HG02870 (cell line): ENCODE measurements around the gene ZYX.
"Not testable (repeated sequence)": the region's sequence is repeated elsewhere in the genome, so short reads cannot be mapped to it uniquely, and the experiment has no call there.

Source experiments
- ATAC-seq: cut with Tn5 transposase; IDR thresholded peaks from one replicate; pipeline ENCODE4 v1.9.1; 2021; ENCODE audit warnings: mild to moderate bottlenecking, moderate library complexity; ENCODE audit not compliant: unreplicated experiment

ZYX gene

DNA sequence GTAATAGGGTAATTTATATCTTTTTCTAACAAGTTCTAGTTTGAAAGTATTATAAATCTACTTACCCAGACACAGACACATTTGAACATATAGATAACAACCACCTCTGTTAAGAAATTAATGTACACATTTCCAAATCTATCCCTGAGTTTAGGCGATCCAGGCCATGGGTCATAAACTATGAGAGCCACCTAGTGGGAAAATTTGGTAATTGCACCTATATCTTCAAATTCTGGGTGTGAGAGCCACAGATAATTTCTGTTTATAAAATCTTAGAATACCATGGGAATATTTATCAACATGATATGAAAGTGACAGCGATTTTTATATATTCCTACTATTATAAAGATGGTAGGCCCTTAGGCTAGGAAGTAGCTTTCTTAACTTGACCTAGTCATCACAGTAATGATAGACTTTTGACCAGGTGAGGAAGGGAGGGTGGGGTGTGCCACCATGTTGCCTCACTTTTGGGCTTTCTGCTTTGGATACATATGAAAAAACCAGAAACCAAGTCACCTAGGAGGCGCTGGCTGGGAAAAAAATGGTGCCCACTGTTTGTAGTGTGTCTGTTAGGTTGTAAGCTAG lies 35.5 kb downstream of the ZYX start:
- ATAC-seq, result no peak

DNA sequence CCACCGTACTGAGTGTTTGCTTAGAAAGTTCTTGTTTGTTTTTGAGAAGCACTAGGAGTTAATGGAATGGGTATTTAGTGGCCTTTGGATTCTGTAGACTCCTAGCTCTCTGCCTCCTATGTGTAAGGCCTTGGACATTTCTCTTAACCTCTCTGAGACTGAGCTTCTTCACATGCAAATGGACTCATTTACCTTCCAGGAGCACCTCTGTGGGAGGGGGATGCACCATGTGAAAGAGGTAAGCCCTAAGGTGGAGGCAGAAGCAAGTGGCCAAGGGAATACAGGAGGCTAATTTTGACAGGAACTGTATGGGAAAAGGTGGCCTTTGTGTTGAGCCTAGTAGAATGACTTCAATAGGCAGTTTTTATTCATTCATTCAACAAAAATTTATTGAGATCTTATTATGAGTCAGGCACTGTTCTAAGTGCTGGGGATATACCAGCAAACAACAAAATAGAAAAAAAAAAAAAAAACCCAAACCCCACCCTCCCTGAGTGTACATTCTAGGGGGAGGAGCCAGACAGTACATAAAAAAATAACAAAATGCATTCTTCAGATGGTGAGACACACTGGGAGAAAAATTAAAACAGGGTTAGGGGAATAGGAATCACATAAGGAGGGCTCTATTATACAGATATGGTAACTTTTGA lies 36.7 kb downstream of the ZYX start:
- ATAC-seq, result no peak

- no peak for ATAC-seq
These were observed 37.7 kb downstream of the ZYX start for GRCh38 chr7:143418681-143419458.

DNA sequence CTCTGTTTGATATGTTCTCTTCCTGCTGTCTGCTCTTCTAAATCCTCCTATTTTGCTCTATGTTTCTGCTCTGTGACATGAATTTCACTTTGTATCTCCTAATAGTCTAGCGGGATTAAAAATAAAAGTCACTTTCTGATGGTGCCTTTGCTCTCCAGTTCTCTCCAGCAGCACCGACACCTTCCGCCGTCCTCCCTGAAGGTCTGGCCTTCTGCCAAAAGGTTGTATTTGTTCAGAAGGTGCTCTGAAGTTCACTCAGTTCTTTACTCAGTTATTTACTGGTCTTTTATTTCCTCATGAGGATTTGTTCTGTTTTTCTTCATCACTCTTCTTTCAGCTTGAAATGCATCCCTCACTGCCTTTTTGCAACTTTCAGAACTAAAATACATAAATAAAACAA lies 38.7 kb downstream of the ZYX start:
- no peak for ATAC-seq

GRCh38 chr7:143420624-143421023 lies 39.5 kb downstream of the ZYX start:
- ATAC-seq, result not testable (repeated sequence)

- ATAC-seq, result no peak
These were observed 40.9 kb downstream of the ZYX start for GRCh38 chr7:143422033-143422432.

GRCh38 chr7:143424476-143424875 lies 43.3 kb downstream of the ZYX start:
- not testable (repeated sequence) for ATAC-seq

DNA sequence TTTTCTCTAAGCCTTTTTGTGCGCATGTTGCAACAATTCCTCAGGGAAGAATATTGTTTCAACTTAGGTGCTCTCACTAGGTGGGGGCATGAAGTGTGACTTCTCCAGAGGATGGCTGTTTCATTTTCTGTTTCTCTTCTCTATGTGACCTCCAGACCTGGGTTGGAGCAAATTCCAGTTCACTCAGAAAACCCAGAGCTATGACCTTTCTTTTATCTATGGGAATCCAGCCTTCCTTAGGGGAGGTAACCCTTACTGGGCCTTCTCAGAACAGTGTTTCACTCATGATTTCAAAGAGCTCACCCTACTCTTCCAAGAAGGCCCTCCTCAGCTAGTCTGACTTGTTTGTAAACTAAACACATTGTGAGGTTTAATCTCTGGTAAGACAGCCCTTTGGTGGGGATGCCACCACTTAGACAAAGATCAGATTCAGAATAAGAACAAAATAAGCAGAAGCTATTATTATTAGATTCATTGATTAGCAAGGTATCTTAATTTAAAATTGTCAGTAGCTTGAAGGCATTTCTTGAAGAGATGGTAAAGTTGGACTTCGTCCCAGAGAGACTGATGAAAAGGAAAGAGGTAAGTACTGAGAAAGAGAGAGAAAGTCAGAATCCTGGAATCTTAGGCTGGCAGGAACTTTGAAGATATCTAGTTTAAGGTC lies 45.5 kb downstream of the ZYX start:
- no peak for ATAC-seq

DNA sequence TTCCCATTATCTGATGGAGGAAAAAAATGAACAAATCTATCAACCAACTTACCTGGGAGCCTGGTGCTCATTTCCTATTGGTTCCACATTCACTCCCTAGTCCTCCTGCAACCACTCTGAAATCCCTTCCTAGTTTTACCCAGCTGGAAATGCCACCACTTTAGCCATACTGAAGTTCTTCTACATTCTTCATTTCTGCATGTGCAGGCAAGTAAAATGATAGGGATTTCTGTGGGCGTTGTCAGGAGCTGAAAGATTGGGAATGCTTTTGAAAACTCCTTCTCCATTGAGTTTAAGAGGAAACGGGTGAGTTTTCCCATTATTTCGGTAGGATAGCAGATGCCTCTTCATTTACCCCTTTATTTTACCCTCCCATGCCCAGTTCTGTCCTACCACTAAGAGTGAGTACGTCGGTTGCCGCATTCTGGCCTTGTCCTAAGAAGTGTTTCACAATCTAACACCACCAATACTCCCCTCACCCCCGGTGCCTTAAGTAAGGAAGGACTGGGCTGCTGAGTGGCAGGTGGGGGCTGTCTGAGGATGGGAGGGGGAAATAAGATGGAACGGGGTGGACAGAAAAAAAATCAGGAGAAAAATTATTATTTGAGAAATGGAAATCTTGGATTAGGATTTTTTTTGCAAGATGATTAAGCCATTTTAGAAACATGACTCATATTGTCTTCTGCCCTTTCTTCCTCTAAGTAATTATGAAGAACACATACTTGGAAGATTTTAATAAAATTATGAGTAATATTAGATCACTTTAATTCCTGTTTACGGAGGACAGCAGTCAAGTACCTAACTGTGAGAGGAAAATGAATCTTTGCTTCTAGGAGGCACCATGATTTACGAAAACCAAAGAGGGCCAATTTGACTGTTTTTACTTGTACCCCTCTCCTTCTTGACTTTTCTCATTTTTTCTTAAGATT lies 48.9 kb downstream of the ZYX start:
- ATAC-seq, result no peak

GRCh38 chr7:143431109-143431508 lies 50.0 kb downstream of the ZYX start:
- ATAC-seq, result no peak

DNA sequence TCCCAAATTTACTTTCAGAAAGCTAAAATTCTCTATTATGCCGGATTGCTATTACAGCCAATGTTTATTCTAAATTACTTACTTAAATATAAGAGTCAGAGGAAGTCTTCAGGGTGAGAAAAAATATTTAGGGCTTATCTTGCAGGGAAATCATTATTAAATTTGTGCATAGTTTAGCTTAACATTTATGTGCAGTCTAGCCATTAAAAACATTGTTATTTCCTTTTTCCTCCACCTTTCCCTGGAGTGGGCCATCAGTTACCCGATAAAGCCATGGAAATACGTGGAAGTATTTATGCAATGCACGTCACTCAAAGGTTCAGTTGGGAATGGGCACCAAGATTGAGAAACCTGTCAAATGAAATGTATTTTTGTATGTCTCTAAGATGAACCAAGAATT lies 52.6 kb downstream of the ZYX start:
- ATAC-seq, result no peak

DNA sequence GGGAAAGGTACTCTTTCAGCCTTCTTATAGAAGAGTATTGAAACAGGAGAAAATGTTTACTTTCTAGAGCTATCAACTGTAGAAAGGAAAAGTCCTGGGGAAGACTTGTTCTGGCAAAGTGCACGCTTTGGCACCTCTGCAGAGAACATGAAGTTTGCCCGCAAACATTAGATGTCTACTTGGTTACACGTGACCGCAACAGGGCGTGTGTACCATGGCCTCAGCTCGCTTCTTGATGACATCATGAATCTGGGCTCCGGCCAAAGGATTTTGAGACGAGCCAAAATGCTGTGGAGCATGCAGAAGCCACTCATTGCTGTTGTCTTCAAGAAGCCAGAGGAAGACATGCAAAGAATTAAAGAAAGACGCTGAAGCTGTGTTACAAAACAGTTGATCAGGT lies 53.5 kb downstream of the ZYX start:
- ATAC-seq, result no peak

DNA sequence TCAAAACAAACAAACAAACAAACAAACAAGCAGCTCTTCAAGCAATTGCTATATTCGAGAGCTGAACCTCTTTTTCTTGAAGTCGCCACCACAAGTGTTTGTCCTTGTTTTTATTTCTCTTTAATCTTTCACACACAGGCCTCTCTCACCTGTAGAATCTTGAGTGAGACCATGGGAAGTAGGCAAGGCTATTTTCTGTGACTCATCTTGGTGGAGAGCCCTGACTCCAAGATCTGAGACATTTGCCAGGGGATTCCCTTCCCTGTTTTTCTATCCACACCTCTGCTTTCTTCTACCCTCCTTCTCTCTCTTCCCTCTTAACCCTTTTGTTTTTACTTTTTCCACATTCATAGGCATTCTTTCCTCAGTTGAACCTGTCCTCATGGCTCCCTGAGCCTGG lies 54.1 kb downstream of the ZYX start:
- no peak for ATAC-seq

DNA sequence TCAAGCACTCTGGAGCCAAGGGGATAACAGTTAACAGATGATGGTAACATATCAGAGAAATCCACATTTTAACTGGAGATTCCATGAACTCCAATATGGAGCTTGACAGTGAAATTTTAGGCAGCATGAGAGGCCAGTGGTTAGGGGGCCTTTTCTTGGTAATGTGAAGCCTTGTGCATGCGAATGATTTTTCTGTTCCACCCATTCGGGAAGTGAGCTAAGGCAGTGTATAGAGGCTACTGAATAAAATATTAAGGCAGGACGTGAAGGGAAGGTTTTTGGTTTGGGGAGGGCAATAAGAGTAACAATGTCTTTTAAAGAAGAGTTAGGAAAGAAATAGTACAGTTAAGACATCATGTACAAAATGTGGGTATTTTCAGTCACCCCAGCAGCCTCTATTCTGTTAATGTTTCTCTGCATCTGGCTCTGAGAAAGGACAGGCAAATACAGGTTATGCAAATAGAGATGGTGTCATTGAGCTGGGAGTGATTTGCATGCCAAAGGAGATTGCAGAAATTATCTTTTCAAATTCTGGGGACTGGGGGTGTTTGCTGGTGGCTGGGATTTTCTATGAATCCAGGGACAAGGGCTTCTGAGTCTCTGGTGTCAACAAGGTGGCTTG lies 55.3 kb downstream of the ZYX start:
- peak; percentile 68 for ATAC-seq

DNA sequence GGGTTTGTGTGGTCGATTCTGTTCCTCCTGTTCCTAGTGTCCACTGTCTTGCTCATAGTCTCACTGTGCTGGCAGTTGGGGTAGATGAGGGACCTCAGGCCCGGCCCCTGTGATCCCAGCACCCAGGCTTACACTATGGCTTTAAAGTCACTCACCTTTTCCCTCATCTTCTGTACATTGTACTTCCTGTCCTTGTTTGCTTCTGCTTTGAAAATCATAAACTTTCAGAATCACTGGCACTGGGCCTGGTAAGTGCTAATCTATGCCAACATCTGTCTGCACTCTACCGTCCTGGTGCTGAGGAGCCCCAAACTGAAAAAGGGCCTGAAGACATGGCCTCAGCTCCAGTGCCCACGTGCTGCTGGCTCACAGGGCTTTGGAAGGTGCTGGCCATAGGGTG lies 56.4 kb downstream of the ZYX start:
- peak; percentile 6 for ATAC-seq

DNA sequence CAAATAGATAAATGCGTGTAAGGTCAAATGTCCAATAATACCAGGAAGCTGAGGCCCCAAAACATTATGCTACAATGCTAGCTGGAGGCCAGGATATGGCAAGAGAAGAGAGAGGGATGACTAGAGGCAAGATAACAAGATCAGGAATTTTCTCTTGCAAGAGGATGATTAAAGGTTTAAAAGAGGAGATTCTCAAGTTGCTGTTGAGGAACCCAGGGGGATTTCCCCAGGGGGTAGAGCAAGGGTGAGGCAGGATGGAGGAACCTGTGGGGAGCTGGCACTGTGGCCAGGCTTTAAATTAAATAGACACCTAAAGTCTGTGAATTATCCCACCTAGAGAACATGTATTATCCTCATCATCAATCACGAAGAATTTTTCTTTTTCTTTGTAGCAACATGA lies 58.7 kb downstream of the ZYX start:
- no peak for ATAC-seq
